Heart right ventricle (tissue), 16 donors: ENCODE measurements around the gene FOXJ2. TPM values are rescaled to one million over a fixed set of nuclear protein-coding genes. Genes with fewer than 3 reads are reported as not detected.
"Not testable (repeated sequence)": the region's sequence is repeated elsewhere in the genome, so short reads cannot be mapped to it uniquely, and the experiment has no call there.

Source experiments
- ATAC-seq, 8 donors: fragments of 200-7000 bp; cut with Tn5 transposase; one replicate each; pipeline ENCODE4 v1.9.1; 2020; ENCODE audit warnings: mild to moderate bottlenecking in 8 of 8, moderate library complexity in 8 of 8, moderate number of reproducible peaks in 1 of 8
- DNase-seq, 2 donors: peaks; one replicate each; pipeline ENCODE4 v3.0.0-alpha.2; 2020
- H3K27ac ChIP-seq, 10 donors: fragments of 200-600 bp; sonication (generic) in 2 of 10; one replicate each; pipeline versions ENCODE4 v1.5.0 to v1.8.0; 2020 to 2022; ENCODE audit warnings: mild to moderate bottlenecking in 3 of 10
- H3K27me3 ChIP-seq, 7 donors: fragments of 200-600 bp; one replicate each; pipeline ENCODE4 v1.8.0; 2021 to 2022; ENCODE audit warnings: mild to moderate bottlenecking in 2 of 7
- H3K36me3 ChIP-seq, 9 donors: fragments of 200-600 bp; sonication (generic) in 1 of 9; one replicate each; pipeline versions ENCODE4 v1.5.0 to v1.8.0; 2020 to 2022; ENCODE audit warnings: mild to moderate bottlenecking in 2 of 9
- H3K4me1 ChIP-seq, 9 donors: fragments of 200-600 bp; sonication (generic) in 1 of 9; one replicate each; pipeline versions ENCODE4 v1.5.0 to v1.8.0; 2020 to 2022; ENCODE audit warnings: mild to moderate bottlenecking in 4 of 9
- H3K4me3 ChIP-seq, 10 donors: fragments of 200-600 bp; sonication (generic) in 2 of 10; one replicate each; pipeline versions ENCODE4 v1.5.0 to v1.8.0; 2020 to 2022; ENCODE audit warnings: mild to moderate bottlenecking in 7 of 10, moderate library complexity in 2 of 10
- H3K9me3 ChIP-seq, 11 donors: fragments of 200-600 bp in 10 of 11; sonication (generic) in 2 of 11; one replicate each; pipeline versions ENCODE4 v1.5.0 to v1.8.0; 2013 to 2022; ENCODE audit warnings: mild to moderate bottlenecking in 2 of 11, control low read depth in 1 of 11, moderate library complexity in 1 of 11
- CTCF ChIP-seq, 9 donors: fragments of 200-600 bp; sonication (generic) in 2 of 9; IDR thresholded peaks; one replicate each; pipeline versions ENCODE4 v1.5.0 to v1.8.0; 2021 to 2022; ENCODE audit warnings: antibody characterized with exemption in 9 of 9, mild to moderate bottlenecking in 5 of 9, moderate library complexity in 1 of 9
- WGBS, 2 donors: extraction: QIAGEN DNeasy Blood & Tissue Kit; methylation state at CpG; one replicate each; pipeline ENCODE4 v1.1.7; 2013; ENCODE audit warnings: inconsistent platforms in 1 of 2; 5-methylcytosine and 5-hydroxymethylcytosine counted together
- intact Hi-C, 10 donors: fragments of 100-400 bp; cut with DNase I; formaldehyde crosslinking; loops; one replicate each; pipeline versions ENCODE4 v1.11.1 to v1.14.2; 2022
- polyA plus RNA-seq, 2 donors: library from polyadenylated mRNA; stranded (reverse); fragments of 200-250 nt; gene quantifications; one replicate each; pipeline ENCODE4 v1.2.3, GENCODE V29; 2013
- total RNA-seq, 10 donors: library from RNA; stranded (reverse); fragmentation: NEBNext Ultra II Directional in 3 of 10; extraction: Animal tissue kit (Norgen Biotek cat#: 25700) in 3 of 10; gene quantifications; one replicate each; pipeline versions ENCODE4 v1.2.1 to v1.2.4, GENCODE V29; 2021 to 2023
- donor health status: Arrhythmogenic right ventricular cardiomyopathy.
- donor health status: ischemic (EF 13 %, LVEDD 7.1; RV severe dilation, severe dysfunction).
- donor health status: healthy with polysubstance abuse.
- donor health status: DM: no; HTN: yes; CAD: no.
- donor health status: DM: no; HTN: no; CAD: no.
- donor health status: ischemic (EF 25% LVEDD 6.9; RV normal size, moderate dysfunction).
- donor health status: ischemic (EF 25% LVEDD 5.7; RV mildly dilated, moderate dysfunction).
- donor health status: healthy.
- donor health status: DM: yes; HTN: yes; CAD: no.
- donor health status: Ischemic cardiomyopathy.
- donor health status: ischemic (EF 35%, LVEDD 5.7; RV mildly dilated, moderate dysfunction).
- donor health status: nonischemic (EF 11% LVEDD 7.7; RV severe dilation, severe dysfunction).
- donor health status: DM: yes; HTN: yes; CAD: no.
- donor health status: PGD.
- donor health status: ischemic (EF 29% LVEDD 5.4; RV normal size, mild dysfunction).
- donor health status: nonischemic (EF 23%, LVEDD 6.1; RV moderate dilation, normal function).

The FOXJ2 gene
- total and polyA plus RNA-seq, 12 donors: 8.7 to 29.4 (median 23.6) TPM

GRCh38 chr12:8064131-8064530 lies 31.6 kb downstream of the FOXJ2 start:
- Histone ChIP-seq H3K27ac (peak overlapping the region in 6 of 10 donors; percentile 11 to 89 (median 32)), H3K4me1 (peaks cover 0 to 49% (median 0%) of the 10 kb centered on the region in 9 donors), H3K4me3 (peak overlapping the region in 5 of 10 donors; percentile 21 to 52 (median 26)), H3K9me3 (no peaks in the 10 kb centered on the region), H3K27me3 (no peaks in the 10 kb centered on the region), H3K36me3 (peaks cover 0 to 12% (median 0%) of the 10 kb centered on the region in 9 donors)
- intact Hi-C loops: no loop called here
- DNase-seq (no peak), ATAC-seq (no peak)
- no peak for TF ChIP-seq CTCF (IDR thresholded peaks at IDR 0.05)

- no peak for DNase-seq
- Histone ChIP-seq H3K27ac (peak within 1 kb of the TSS in 7 of 10 donors; percentile 4 to 89 (median 27)), H3K4me3 (peak within 1 kb of the TSS in 8 of 10 donors; percentile 6 to 52 (median 23)), H3K27me3 (no peaks in the 10 kb centered on the region), H3K9me3 (no peaks in the 10 kb centered on the region), H3K4me1 (peaks cover 0 to 49% (median 0%) of the 10 kb centered on the region in 9 donors), H3K36me3 (peaks cover 0 to 4% (median 0%) of the 10 kb centered on the region in 9 donors)
- TF ChIP-seq CTCF (IDR thresholded peaks at IDR 0.05): no peak
- WGBS, 2 donors: 44 to 61% methylated on average over 2 of the region's 2 CpGs
- intact Hi-C loops: no loop called here
- ATAC-seq: peak in 7 of 8 donors; percentile 53 to 85 (median 75)
Measured at GRCh38 chr12:8065991-8066594, 33.6 kb downstream of the FOXJ2 start, which contains the start of gene C3AR1. C3AR1 (minus strand) TSS chr12:8066359; CDS start chr12:8060185, 6,174 bp downstream.

- no peak for TF ChIP-seq CTCF (IDR thresholded peaks at IDR 0.05)
- H3K27ac ChIP-seq: peak overlapping the region in 2 of 10 donors; percentile 5 to 80
Measured at GRCh38 chr12:8069582-8069981, 37.1 kb downstream of the FOXJ2 start.

GRCh38 chr12:8071820-8072219 lies 39.3 kb downstream of the FOXJ2 start:
- DNase-seq, H3K4me3 ChIP-seq, H3K9me3 ChIP-seq, H3K36me3 ChIP-seq, ATAC-seq, H3K27me3 ChIP-seq, H3K27ac ChIP-seq, intact Hi-C loops: not testable (repeated sequence)
- WGBS, 2 donors: 88% methylated on average over 3 of the region's 3 CpGs
- peaks cover 0 to 29% (median 0%) of the 10 kb centered on the region in 9 donors for H3K4me1 ChIP-seq

More at GRCh38 chr12:8069582-8069981, 37.1 kb downstream of the FOXJ2 start:
- Histone ChIP-seq H3K4me3 (no peak overlapping the region), H3K4me1 (peaks cover 0 to 39% (median 0%) of the 10 kb centered on the region in 9 donors), H3K27me3 (no peaks in the 10 kb centered on the region), H3K9me3 (no peaks in the 10 kb centered on the region), H3K36me3 (no peaks in the 10 kb centered on the region)
- DNase-seq (no peak), ATAC-seq (peak in 2 of 8 donors; percentile 26 to 35)
- intact Hi-C loops: no loop called here

GRCh38 chr12:8075935-8076334 lies 43.4 kb downstream of the FOXJ2 start:
- intact Hi-C loops: loop anchor here in 1 of 10 donors (5.0 kb wide), 1 partner anchor 34 kb away; no protein-coding TSS in a partner anchor
- TF ChIP-seq CTCF (IDR thresholded peaks at IDR 0.05): no peak
- ATAC-seq (no peak), DNase-seq (no peak)
- WGBS, 2 donors: 89 to 90% methylated on average over 6 of the region's 6 CpGs
- no peaks in the 10 kb centered on the region for H3K9me3 ChIP-seq
- H3K27me3 ChIP-seq: peaks cover 0 to 3% (median 0%) of the 10 kb centered on the region in 7 donors
- no peaks in the 10 kb centered on the region for H3K36me3 ChIP-seq
- H3K4me1 ChIP-seq: peaks cover 0 to 32% (median 4%) of the 10 kb centered on the region in 9 donors
- H3K4me3 ChIP-seq: no peak overlapping the region
- no peak overlapping the region for H3K27ac ChIP-seq
